ENCODE data around the gene PATJ.

Gene PATJ

DNA sequence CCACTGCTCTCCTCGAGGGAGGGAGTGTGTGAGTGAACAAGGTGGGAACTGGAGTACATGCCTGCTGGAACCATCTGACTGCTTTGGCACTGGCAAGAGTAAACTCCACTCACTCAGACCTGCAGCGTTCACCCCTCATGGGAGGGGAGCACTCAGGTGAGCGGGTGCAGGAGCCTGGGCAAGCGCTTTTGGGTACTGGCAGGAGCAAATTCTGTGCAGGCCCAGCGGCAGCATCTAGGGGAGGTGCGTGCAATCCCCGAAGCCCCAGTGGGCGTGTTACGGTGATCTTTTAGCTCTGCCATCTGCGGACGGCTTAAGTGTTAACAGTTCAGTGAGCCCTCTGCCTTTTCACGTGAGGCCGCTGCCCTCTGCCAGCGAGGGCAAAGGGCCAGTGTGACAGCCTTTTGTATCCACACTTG, 127.4 kb downstream of the PATJ start:
- DNase-seq, result no peak
- peaks cover 12% of the 10 kb centered on the region for H3K9me3 ChIP-seq (ENCODE audit: insufficient read depth, low read length, severe bottlenecking)
- H3K9ac ChIP-seq (ENCODE audit: low read depth, low read length), result no peak overlapping the region
- H3K27me3 ChIP-seq (ENCODE audit: insufficient read depth, low read length, poor library complexity), result no peaks in the 10 kb centered on the region
- H3K36me3 ChIP-seq (ENCODE audit: insufficient read depth, low read length), result no peaks in the 10 kb centered on the region
- H2AFZ ChIP-seq (ENCODE audit: low read depth, low read length), result no peak overlapping the region
- no peaks in the 10 kb centered on the region for H4K20me1 ChIP-seq (ENCODE audit: insufficient read depth, low read length)
- TF ChIP-seq EZH2 (IDR thresholded peaks at IDR 0.05; ENCODE audit: borderline replicate concordance, low read depth, low read length, severe bottlenecking), result no peak
- TF ChIP-seq, protein P1, sequence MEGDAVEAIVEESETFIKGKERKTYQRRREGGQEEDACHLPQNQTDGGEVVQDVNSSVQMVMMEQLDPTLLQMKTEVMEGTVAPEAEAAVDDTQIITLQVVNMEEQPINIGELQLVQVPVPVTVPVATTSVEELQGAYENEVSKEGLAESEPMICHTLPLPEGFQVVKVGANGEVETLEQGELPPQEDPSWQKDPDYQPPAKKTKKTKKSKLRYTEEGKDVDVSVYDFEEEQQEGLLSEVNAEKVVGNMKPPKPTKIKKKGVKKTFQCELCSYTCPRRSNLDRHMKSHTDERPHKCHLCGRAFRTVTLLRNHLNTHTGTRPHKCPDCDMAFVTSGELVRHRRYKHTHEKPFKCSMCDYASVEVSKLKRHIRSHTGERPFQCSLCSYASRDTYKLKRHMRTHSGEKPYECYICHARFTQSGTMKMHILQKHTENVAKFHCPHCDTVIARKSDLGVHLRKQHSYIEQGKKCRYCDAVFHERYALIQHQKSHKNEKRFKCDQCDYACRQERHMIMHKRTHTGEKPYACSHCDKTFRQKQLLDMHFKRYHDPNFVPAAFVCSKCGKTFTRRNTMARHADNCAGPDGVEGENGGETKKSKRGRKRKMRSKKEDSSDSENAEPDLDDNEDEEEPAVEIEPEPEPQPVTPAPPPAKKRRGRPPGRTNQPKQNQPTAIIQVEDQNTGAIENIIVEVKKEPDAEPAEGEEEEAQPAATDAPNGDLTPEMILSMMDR (IDR thresholded peaks at IDR 0.05; ENCODE audit: borderline replicate concordance, extremely low read depth, low read length, poor library complexity, severe bottlenecking), result no peak
- H3K79me2 ChIP-seq (ENCODE audit: insufficient read depth, low read length), result no peaks in the 10 kb centered on the region
- no peak overlapping the region for H3K27ac ChIP-seq (ENCODE audit: low read length)
- no peak for ATAC-seq (ENCODE audit: insufficient read depth, low read depth)
- H3K4me1 ChIP-seq (ENCODE audit: insufficient read depth, low read length), result no peaks in the 10 kb centered on the region
- H3K4me3 ChIP-seq (ENCODE audit: low read depth in 1 of 2, low read length in 2 of 2), result no peak overlapping the region
- no peak overlapping the region for H3K4me2 ChIP-seq (ENCODE audit: insufficient read depth, low read length)

DNA sequence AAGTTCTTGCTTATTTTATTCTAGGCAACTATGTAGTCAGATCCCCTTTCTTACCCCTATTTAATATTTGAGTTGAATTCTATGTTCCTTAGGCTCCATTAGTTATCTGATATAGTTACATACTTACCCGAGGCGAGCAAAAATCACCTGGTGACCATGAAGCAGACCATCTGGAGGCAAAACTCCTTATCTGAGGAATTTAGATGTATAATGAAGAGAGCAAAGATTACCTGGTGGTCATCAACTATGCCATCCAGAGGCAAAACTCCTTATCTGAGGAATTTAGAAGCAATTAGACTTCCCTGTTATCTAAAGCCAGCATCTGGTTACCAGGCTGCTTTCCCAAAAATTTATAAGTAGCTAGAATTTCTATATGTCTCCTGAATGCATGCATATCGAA, 129.9 kb downstream of the PATJ start:
- Histone ChIP-seq H2AFZ (ENCODE audit: low read depth, low read length) (no peak overlapping the region), H4K20me1 (ENCODE audit: insufficient read depth, low read length) (no peaks in the 10 kb centered on the region), H3K36me3 (ENCODE audit: insufficient read depth, low read length) (no peaks in the 10 kb centered on the region), H3K27ac (ENCODE audit: low read length) (no peak overlapping the region), H3K4me1 (ENCODE audit: insufficient read depth, low read length) (no peaks in the 10 kb centered on the region), H3K27me3 (ENCODE audit: insufficient read depth, low read length, poor library complexity) (no peaks in the 10 kb centered on the region), H3K4me3 (ENCODE audit: low read depth in 1 of 2, low read length in 2 of 2) (no peak overlapping the region), H3K9me3 (ENCODE audit: insufficient read depth, low read length, severe bottlenecking) (peaks cover 12% of the 10 kb centered on the region), H3K4me2 (ENCODE audit: insufficient read depth, low read length) (no peak overlapping the region), H3K79me2 (ENCODE audit: insufficient read depth, low read length) (no peaks in the 10 kb centered on the region), H3K9ac (ENCODE audit: low read depth, low read length) (no peak overlapping the region)
- DNase-seq (no peak), ATAC-seq (ENCODE audit: insufficient read depth, low read depth) (no peak)
- no peak for TF ChIP-seq EZH2 (IDR thresholded peaks at IDR 0.05; ENCODE audit: borderline replicate concordance, low read depth, low read length, severe bottlenecking)
- TF ChIP-seq, protein P1 (IDR thresholded peaks at IDR 0.05; ENCODE audit: borderline replicate concordance, extremely low read depth, low read length, poor library complexity, severe bottlenecking), result no peak

DNA sequence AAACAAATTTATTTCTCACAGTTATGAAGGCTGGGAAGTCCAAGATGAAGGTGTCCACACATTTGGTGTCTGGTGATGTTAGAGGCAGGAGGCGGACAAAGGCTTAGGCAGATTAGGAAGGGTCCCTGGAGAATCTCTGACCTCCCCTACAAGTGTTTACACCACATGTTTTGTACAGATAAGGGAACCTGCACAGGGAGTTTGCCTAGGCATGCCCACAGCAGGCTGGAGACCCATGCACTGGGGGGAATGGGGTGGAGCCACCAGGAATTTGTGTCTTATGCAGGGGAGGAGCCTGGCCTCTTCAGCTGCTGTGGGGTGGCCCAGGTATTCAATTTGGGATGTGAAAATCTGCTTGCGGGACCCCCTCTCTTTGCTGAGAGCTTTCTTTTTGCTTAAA, 131.3 kb downstream of the PATJ start:
- DNase-seq, result no peak

More for the DNA sequence above, 131.3 kb downstream of the PATJ start:
- H3K9ac ChIP-seq (ENCODE audit: low read depth, low read length), result no peak overlapping the region
- H2AFZ ChIP-seq (ENCODE audit: low read depth, low read length), result no peak overlapping the region
- ATAC-seq (ENCODE audit: insufficient read depth, low read depth), result no peak
- no peaks in the 10 kb centered on the region for H3K4me1 ChIP-seq (ENCODE audit: insufficient read depth, low read length)
- no peaks in the 10 kb centered on the region for H3K27me3 ChIP-seq (ENCODE audit: insufficient read depth, low read length, poor library complexity)
- H3K4me2 ChIP-seq (ENCODE audit: insufficient read depth, low read length), result no peak overlapping the region
- H3K9me3 ChIP-seq (ENCODE audit: insufficient read depth, low read length, severe bottlenecking), result peaks cover 12% of the 10 kb centered on the region
- no peak overlapping the region for H3K27ac ChIP-seq (ENCODE audit: low read length)
- no peak for TF ChIP-seq EZH2 (IDR thresholded peaks at IDR 0.05; ENCODE audit: borderline replicate concordance, low read depth, low read length, severe bottlenecking)
- TF ChIP-seq, protein P1 (IDR thresholded peaks at IDR 0.05; ENCODE audit: borderline replicate concordance, extremely low read depth, low read length, poor library complexity, severe bottlenecking), result no peak
- no peaks in the 10 kb centered on the region for H3K36me3 ChIP-seq (ENCODE audit: insufficient read depth, low read length)
- H3K4me3 ChIP-seq (ENCODE audit: low read depth in 1 of 2, low read length in 2 of 2), result no peak overlapping the region
- no peaks in the 10 kb centered on the region for H4K20me1 ChIP-seq (ENCODE audit: insufficient read depth, low read length)
- no peaks in the 10 kb centered on the region for H3K79me2 ChIP-seq (ENCODE audit: insufficient read depth, low read length)

Measured in DND-41 (cell line).